Upper lobe of left lung (tissue), 4 donors: ENCODE results near the gene AHI1.

ENCODE experiments used
- POLR2A ChIP-seq, 4 donors: fragments of 450-650 bp; IDR thresholded peaks; one replicate each; pipeline ENCODE4 v1.5.1; 2016 to 2017; ENCODE audit warnings: antibody characterized with exemption in 4 of 4, mild to moderate bottlenecking in 2 of 4
- TF ChIP-seq, protein P1 (sequence below), 6 experiments: fragments of 450-650 bp in 4 of 6; fragments of 200-600 bp in 2 of 6; sonication (generic) in 2 of 6; IDR thresholded peaks; one replicate each; pipeline ENCODE4 v1.5.1; 2016 to 2019; ENCODE audit warnings: antibody characterized with exemption in 6 of 6

DNA sequence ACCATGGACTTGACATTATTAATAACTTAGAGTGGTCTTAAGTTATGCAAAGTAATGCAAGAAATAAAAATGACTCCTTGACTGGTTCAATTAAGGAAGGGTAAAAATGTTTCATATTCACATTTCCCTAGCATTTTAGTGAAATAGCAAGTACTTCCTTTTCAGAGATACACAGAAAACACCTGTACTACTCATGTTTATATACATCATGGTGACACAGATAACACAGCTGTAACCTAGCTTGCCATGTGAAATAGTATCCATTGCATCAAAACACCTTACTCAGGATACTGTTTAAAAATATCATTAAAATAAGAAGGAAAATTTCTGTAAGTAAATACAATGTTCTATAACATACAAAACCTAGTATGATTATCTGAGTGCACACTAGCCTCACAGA lies 102.4 kb downstream of the AHI1 start:
- TF ChIP-seq, protein P1, sequence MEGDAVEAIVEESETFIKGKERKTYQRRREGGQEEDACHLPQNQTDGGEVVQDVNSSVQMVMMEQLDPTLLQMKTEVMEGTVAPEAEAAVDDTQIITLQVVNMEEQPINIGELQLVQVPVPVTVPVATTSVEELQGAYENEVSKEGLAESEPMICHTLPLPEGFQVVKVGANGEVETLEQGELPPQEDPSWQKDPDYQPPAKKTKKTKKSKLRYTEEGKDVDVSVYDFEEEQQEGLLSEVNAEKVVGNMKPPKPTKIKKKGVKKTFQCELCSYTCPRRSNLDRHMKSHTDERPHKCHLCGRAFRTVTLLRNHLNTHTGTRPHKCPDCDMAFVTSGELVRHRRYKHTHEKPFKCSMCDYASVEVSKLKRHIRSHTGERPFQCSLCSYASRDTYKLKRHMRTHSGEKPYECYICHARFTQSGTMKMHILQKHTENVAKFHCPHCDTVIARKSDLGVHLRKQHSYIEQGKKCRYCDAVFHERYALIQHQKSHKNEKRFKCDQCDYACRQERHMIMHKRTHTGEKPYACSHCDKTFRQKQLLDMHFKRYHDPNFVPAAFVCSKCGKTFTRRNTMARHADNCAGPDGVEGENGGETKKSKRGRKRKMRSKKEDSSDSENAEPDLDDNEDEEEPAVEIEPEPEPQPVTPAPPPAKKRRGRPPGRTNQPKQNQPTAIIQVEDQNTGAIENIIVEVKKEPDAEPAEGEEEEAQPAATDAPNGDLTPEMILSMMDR (IDR thresholded peaks at IDR 0.05) = no peak
- no peak for TF ChIP-seq POLR2A (IDR thresholded peaks at IDR 0.05)
